A549 treated with DMSO at 1 μM for 4 hours (cell line): Measurements from ENCODE around the gene TEK. TPM values are rescaled to one million over a fixed set of nuclear protein-coding genes. Genes with fewer than 3 reads are reported as not detected.

Source experiments
- total RNA-seq: library from RNA; stranded (reverse); fragments of 200-300 nt; extraction: Qiagen RNA extraction; gene quantifications from 5 replicates; pipeline ENCODE4 v1.2.3, GENCODE V29; 2022; ENCODE audit warnings: low read depth

The TEK gene
- total RNA-seq = 0.05 to 0.15 TPM (median 0.07 TPM) in 5 replicates

DNA sequence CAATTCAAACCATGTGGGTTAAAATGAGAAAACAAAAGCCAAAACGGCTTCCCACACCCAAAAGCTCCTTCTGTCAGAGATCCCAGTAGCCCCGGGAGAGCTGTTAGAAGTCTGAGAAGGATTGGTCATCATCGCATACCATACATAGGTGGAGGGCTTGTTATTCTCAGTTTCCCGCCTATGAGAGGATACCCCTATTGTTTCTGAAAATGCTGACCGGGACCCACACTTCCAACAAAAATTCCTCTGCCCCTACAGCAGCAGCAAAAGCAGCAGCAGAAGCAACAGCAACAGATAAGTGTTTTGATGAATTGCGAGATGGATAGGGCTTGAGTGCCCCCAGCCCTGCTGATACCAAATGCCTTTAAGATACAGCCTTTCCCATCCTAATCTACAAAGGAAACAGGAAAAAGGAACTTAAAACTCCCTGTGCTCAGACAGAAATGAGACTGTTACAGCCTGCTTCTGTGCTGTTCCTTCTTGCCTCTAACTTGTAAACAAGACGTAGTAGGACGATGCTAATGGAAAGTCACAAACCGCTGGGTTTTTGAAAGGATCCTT is at the start of gene TEK:
TEK (plus strand) TSS at position 245 of the 561 bp plus-strand sequence. CDS start 366 bp downstream, outside the sequence.

Other genes starting within 250 kb of the TEK start
- gene CAAP1, start 216.4 kb upstream of the TEK start, total RNA-seq = 16.3 to 25.3 TPM (median 20.3 TPM) in 5 replicates
- 34.0 to 38.4 TPM (median 34.2 TPM) in 5 replicates for gene PLAA, start 162.0 kb upstream of the TEK start, total RNA-seq
- gene IFT74, start 152.8 kb upstream of the TEK start, total RNA-seq = 13.1 to 16.5 TPM (median 14.8 TPM) in 5 replicates
- not detected in 5 replicates for gene LRRC19, start 103.6 kb upstream of the TEK start, total RNA-seq
- not detected in 5 replicates for gene EQTN, start 187.9 kb downstream of the TEK start, total RNA-seq